SK-N-SH (cell line): ENCODE results near the gene AUTS2. TPM values are rescaled to one million over a fixed set of nuclear protein-coding genes. Genes with fewer than 3 reads are reported as not detected.

Source experiments
- CTCF ChIA-PET: fragments of 300-600, 350-600 bp; formaldehyde crosslinking; extraction: SDS; loops from one replicate; lab custom pipeline; 2021; lab: Yijun Ruan, JAX
- POLR2A ChIA-PET: fragments of 350-600 bp; sonication (Branson Sonifier 250); formaldehyde crosslinking; extraction: SDS; loops from one replicate; lab custom pipeline; 2020; ENCODE audit warnings: antibody characterized with exemption, inconsistent platforms; lab: Yijun Ruan, JAX
- DNase-seq: peaks from one replicate; pipeline ENCODE4 v3.0.0; 2012
- H2AFZ ChIP-seq: fragments of 200-600 bp; sonication (generic); 2 replicates; pipeline ENCODE4 v1.8.1; 2016; ENCODE audit warnings: antibody characterized with exemption, mild to moderate bottlenecking, low read depth
- H3F3A ChIP-seq: fragments of 200-600 bp; sonication (generic); replicated peaks from 2 replicates; pipeline ENCODE3; 2016; ENCODE audit warnings: antibody characterized with exemption, mild to moderate bottlenecking; ENCODE audit not compliant: insufficient read depth
- H3K27ac ChIP-seq, 2 experiments: fragments of 200-500 bp in 1 of 2; fragments of 200-600 bp in 1 of 2; sonication (Bioruptor generic) in 1 of 2; sonication (generic), shearing (Covaris generic) in 1 of 2; 2 replicates each; pipeline versions ENCODE4 v1.5.1 to v1.6.1; 2014 to 2016; ENCODE audit warnings: low read depth in 2 of 2, inconsistent platforms in 1 of 2, low read length in 1 of 2, mild to moderate bottlenecking in 1 of 2, mixed read lengths in 1 of 2
- H3K27me3 ChIP-seq: fragments of 200-600 bp; sonication (generic), shearing (Covaris generic); 2 replicates; pipeline ENCODE4 v1.6.1; 2016; ENCODE audit warnings: mixed run types; ENCODE audit not compliant: insufficient read depth
- H3K36me3 ChIP-seq, 2 experiments: fragments of 200-500 bp in 1 of 2; fragments of 200-600 bp in 1 of 2; sonication (Bioruptor generic) in 1 of 2; sonication (generic) in 1 of 2; replicated peaks in 1 of 2; 2 replicates each; pipeline versions ENCODE3 to v1.5.1; 2014 to 2016; ENCODE audit warnings: low read length in 1 of 2, mild to moderate bottlenecking in 1 of 2; ENCODE audit not compliant: insufficient read depth in 2 of 2, control insufficient read depth in 1 of 2
- H3K4me1 ChIP-seq, 2 experiments: fragments of 200-500 bp in 1 of 2; fragments of 200-600 bp in 1 of 2; sonication (Bioruptor generic) in 1 of 2; sonication (generic), shearing (Covaris generic) in 1 of 2; 2 replicates each; pipeline versions ENCODE4 v1.5.1 to v1.6.1; 2014 to 2016; ENCODE audit warnings: low read depth in 1 of 2, low read length in 1 of 2, mixed run types in 1 of 2; ENCODE audit not compliant: insufficient read depth in 2 of 2, control insufficient read depth in 1 of 2
- H3K4me2 ChIP-seq: fragments of 200-600 bp; sonication (generic), shearing (Covaris generic); 2 replicates; pipeline ENCODE4 v1.6.1; 2017; ENCODE audit warnings: mixed run types
- H3K4me3 ChIP-seq, 2 experiments: fragments of 200-500 bp in 1 of 2; fragments of 200-600 bp in 1 of 2; sonication (Bioruptor generic) in 1 of 2; sonication (generic), shearing (Covaris generic) in 1 of 2; 2 replicates each; pipeline versions ENCODE4 v1.5.1 to v1.8.1; 2014 to 2016; ENCODE audit warnings: low read depth in 2 of 2, inconsistent platforms in 1 of 2, low read length in 1 of 2, mild to moderate bottlenecking in 1 of 2, mixed read lengths in 1 of 2, moderate library complexity in 1 of 2
- H3K79me2 ChIP-seq: fragments of 200-600 bp; sonication (generic); 2 replicates; pipeline ENCODE4 v1.8.1; 2017; ENCODE audit warnings: mild to moderate bottlenecking; ENCODE audit not compliant: insufficient read depth
- H3K9ac ChIP-seq: fragments of 200-600 bp; sonication (generic); 2 replicates; pipeline ENCODE4 v1.6.1; 2017; ENCODE audit warnings: mixed run types
- H3K9me2 ChIP-seq: fragments of 200-600 bp; sonication (generic); 2 replicates; pipeline ENCODE4 v1.6.1; 2017; ENCODE audit warnings: mixed run types
- H3K9me3 ChIP-seq: fragments of 200-600 bp; sonication (generic); 2 replicates; pipeline ENCODE4 v1.6.1; 2017; ENCODE audit warnings: mixed run types, mild to moderate bottlenecking, moderate library complexity
- H4K20me1 ChIP-seq: fragments of 200-600 bp; sonication (generic); 2 replicates; pipeline ENCODE4 v1.6.1; 2017; ENCODE audit warnings: mild to moderate bottlenecking, mixed run types; ENCODE audit not compliant: insufficient read depth
- CHD2 ChIP-seq: fragments of 150-350 bp; IDR thresholded peaks from 2 replicates; pipeline ENCODE4 v1.6.1; 2018; ENCODE audit warnings: low read length; ENCODE audit not compliant: partially characterized antibody
- EP300 ChIP-seq, 2 experiments: IDR thresholded peaks; 2 replicates each; pipeline versions ENCODE4 v1.4.0 to v1.6.1; 2012; ENCODE audit warnings: borderline replicate concordance in 1 of 2, low read depth in 1 of 2, low read length in 1 of 2
- EZH2phosphoT487 ChIP-seq: fragments of 200-600 bp; sonication (generic); IDR thresholded peaks from 2 replicates; pipeline ENCODE4 v1.6.1; 2017; ENCODE audit warnings: low read depth, mixed run types, mild to moderate bottlenecking, antibody characterized with exemption, moderate library complexity, borderline replicate concordance
- FOSL2 ChIP-seq: IDR thresholded peaks from 2 replicates; pipeline ENCODE4 v1.4.0; 2012; ENCODE audit warnings: low read depth, mild to moderate bottlenecking, moderate library complexity, borderline replicate concordance
- FOXJ3 ChIP-seq: sonication (generic); formaldehyde crosslinking; IDR thresholded peaks from 2 replicates; pipeline ENCODE4 v1.5.1; 2020; ENCODE audit warnings: mild to moderate bottlenecking, missing genetic modification reagents
- FOXM1 ChIP-seq: IDR thresholded peaks from 2 replicates; pipeline ENCODE4 v1.4.0; 2012; ENCODE audit warnings: low read depth, mild to moderate bottlenecking
- GABPA ChIP-seq: IDR thresholded peaks from 2 replicates; pipeline ENCODE4 v1.4.0; 2012; ENCODE audit warnings: low read depth, mild to moderate bottlenecking
- GATA2 ChIP-seq: sonication (generic); formaldehyde crosslinking; IDR thresholded peaks from 2 replicates; pipeline ENCODE4 v1.5.0; 2020; ENCODE audit warnings: mild to moderate bottlenecking, missing genetic modification reagents
- MEF2A ChIP-seq: IDR thresholded peaks from 2 replicates; pipeline ENCODE4 v1.4.0; 2012; ENCODE audit warnings: low read depth, borderline replicate concordance
- MXI1 ChIP-seq: IDR thresholded peaks from 2 replicates; pipeline ENCODE4 v1.6.1; 2012; ENCODE audit warnings: mild to moderate bottlenecking, low read depth, low read length, improper control_type of control experiment
- NFIC ChIP-seq: IDR thresholded peaks from 2 replicates; pipeline ENCODE4 v1.4.0; 2012; ENCODE audit warnings: borderline replicate concordance
- NRF1 ChIP-seq: IDR thresholded peaks from 2 replicates; pipeline ENCODE4 v1.6.1; 2012; ENCODE audit warnings: low read depth, mild to moderate bottlenecking, low read length
- POLR2AphosphoS5 ChIP-seq: IDR thresholded peaks from 2 replicates; pipeline ENCODE4 v1.6.1; 2012; ENCODE audit warnings: low read depth, low read length
- RAD21 ChIP-seq: IDR thresholded peaks from 2 replicates; pipeline ENCODE4 v1.6.1; 2012; ENCODE audit warnings: mild to moderate bottlenecking, low read length
- RCOR1 ChIP-seq: fragments of 150-350 bp; IDR thresholded peaks from 2 replicates; pipeline ENCODE4 v1.6.1; 2017; ENCODE audit warnings: antibody characterized with exemption, low read length
- RFX5 ChIP-seq: IDR thresholded peaks from 2 replicates; pipeline ENCODE4 v1.6.1; 2012; ENCODE audit warnings: mild to moderate bottlenecking, improper control_type of control experiment, low read length
- SIN3A ChIP-seq: IDR thresholded peaks from 2 replicates; pipeline ENCODE4 v1.6.1; 2012; ENCODE audit warnings: low read depth, mild to moderate bottlenecking, low read length, moderate library complexity, borderline replicate concordance
- SMC3 ChIP-seq: IDR thresholded peaks from 2 replicates; pipeline ENCODE4 v1.6.1; 2012; ENCODE audit warnings: low read depth, low read length, improper control_type of control experiment
- TAF1 ChIP-seq: IDR thresholded peaks from 2 replicates; pipeline ENCODE4 v1.6.1; 2012; ENCODE audit warnings: low read depth, mild to moderate bottlenecking, low read length, moderate library complexity, borderline replicate concordance
- TCF12 ChIP-seq: IDR thresholded peaks from 2 replicates; pipeline ENCODE4 v1.4.0; 2012
- TEAD4 ChIP-seq: IDR thresholded peaks from 2 replicates; pipeline ENCODE4 v1.4.0; 2012; ENCODE audit warnings: mild to moderate bottlenecking, borderline replicate concordance; ENCODE audit not compliant: insufficient read depth
- YY1 ChIP-seq: IDR thresholded peaks from 2 replicates; pipeline ENCODE4 v1.4.0; 2012; ENCODE audit warnings: low read depth, mild to moderate bottlenecking
- WGBS: methylation state at CpG from one replicate; pipeline ENCODE4 v1.1.6; 2017; ENCODE audit warnings: low lambda C conversion rate; 5-methylcytosine and 5-hydroxymethylcytosine counted together
- polyA plus RNA-seq, 3 experiments: library from polyadenylated mRNA; depleted of rRNA; stranded (reverse); fragments of >200 nt; gene quantifications; 2 replicates each; pipeline ENCODE4 v1.2.3, GENCODE V29; 2012
- TF ChIP-seq, protein P1 (sequence below): IDR thresholded peaks from 2 replicates; pipeline ENCODE4; 2012
- TF ChIP-seq, protein P2 (sequence below): fragments of 200-600 bp; sonication (generic); IDR thresholded peaks from 2 replicates; pipeline ENCODE4 v1.6.1; 2017; ENCODE audit warnings: antibody characterized with exemption, mild to moderate bottlenecking, moderate library complexity
- TF ChIP-seq, protein P3 (sequence below): IDR thresholded peaks from 2 replicates; pipeline ENCODE4 v1.4.0; 2012; ENCODE audit warnings: low read depth, borderline replicate concordance

Gene AUTS2
- polyA plus RNA-seq, 1 of the 3 experiments (the other 2 are of a cell fraction), result 15.6 TPM

DNA sequence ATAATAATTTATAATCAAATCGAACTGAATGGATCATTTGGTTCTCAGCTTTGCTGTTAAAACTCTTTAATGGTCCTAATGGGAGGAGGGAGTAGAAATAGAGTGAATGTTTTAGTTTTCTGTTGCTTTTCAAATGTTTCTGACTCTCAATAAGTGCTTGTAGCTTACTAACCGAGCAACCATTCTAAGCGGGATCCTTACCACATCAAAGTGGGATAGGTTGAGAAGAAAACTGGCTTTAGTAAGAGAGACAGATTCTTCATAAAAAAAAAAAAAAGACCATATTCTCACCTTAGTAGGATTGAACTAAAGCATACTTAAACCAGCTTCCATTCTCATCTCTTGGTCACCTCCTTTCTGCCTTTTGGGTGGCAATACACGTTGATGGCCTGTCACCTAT, 584.2 kb downstream of the AUTS2 start:
- TF ChIP-seq RFX5 (no peak), SMC3 (no peak), TCF12 (no peak), RAD21 (no peak), GABPA (no peak), NFIC (no peak), CHD2 (no peak), MXI1 (no peak), FOSL2 (no peak), NRF1 (no peak), FOXM1 (no peak), EP300 (IDR thresholded peaks at IDR 0.05; ENCODE audit: borderline replicate concordance in 1 of 2, low read depth in 1 of 2, low read length in 1 of 2) (no peak)
- TF ChIP-seq, protein P1, sequence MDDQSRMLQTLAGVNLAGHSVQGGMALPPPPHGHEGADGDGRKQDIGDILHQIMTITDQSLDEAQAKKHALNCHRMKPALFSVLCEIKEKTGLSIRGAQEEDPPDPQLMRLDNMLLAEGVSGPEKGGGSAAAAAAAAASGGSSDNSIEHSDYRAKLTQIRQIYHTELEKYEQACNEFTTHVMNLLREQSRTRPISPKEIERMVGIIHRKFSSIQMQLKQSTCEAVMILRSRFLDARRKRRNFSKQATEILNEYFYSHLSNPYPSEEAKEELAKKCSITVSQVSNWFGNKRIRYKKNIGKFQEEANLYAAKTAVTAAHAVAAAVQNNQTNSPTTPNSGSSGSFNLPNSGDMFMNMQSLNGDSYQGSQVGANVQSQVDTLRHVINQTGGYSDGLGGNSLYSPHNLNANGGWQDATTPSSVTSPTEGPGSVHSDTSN, result no peak
- H3K9me3 ChIP-seq, result no peaks in the 10 kb centered on the region
- no peak overlapping the region for H3K4me3 ChIP-seq
- no peak overlapping the region for H3K4me2 ChIP-seq
- H4K20me1 ChIP-seq, result no peaks in the 10 kb centered on the region
- H3K4me1 ChIP-seq, result peaks cover 2 to 16% of the 10 kb centered on the region in 2 experiments; a peak in 2 of 4 replicates
- no peak overlapping the region for H3K27ac ChIP-seq
- H3K9ac ChIP-seq, result no peak overlapping the region
- H3K27me3 ChIP-seq, result no peaks in the 10 kb centered on the region
- ChIA-PET POLR2A (no interaction called here), CTCF (interaction anchor here (1.0 to 2.7 kb wide), 4 partner anchors 9 to 516 kb away, joined by 3 to 12 read pairs (median 8); no protein-coding TSS in a partner anchor)
- H3K79me2 ChIP-seq, result no peaks in the 10 kb centered on the region
- no peaks in the 10 kb centered on the region for H3K36me3 ChIP-seq
- peaks cover 10% of the 10 kb centered on the region for H3F3A ChIP-seq
- 75% methylated on average over 4 of the region's 4 CpGs for WGBS
- no peak for DNase-seq
- H3K9me2 ChIP-seq, result no peaks in the 10 kb centered on the region
- no peak overlapping the region for H2AFZ ChIP-seq

DNA sequence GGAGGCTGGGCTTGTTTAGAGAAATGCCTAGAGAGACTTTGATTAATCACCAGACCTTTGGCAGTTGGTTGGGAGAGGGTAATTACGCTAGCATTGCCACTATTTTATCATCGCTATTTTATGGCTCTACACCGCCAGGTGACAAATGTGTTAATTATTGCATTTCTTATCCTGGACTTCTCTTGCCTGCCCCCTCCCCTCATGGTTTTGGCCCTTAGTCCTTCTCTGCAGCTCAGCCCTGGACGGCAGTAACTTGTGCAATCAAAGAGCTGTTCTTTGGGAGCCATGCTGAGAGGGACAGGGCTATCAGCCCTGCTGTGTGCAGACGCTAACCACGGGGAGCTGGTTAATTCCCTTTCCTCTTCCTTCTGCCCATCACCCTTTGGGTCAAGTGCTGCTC, 585.0 kb downstream of the AUTS2 start:
- Histone ChIP-seq H2AFZ (no peak overlapping the region), H3K9me2 (no peaks in the 10 kb centered on the region), H3K4me2 (no peak overlapping the region), H3F3A (peaks cover 2% of the 10 kb centered on the region), H3K9ac (no peak overlapping the region), H3K4me1 (peaks cover 2 to 10% of the 10 kb centered on the region in 2 experiments; a peak in 2 of 4 replicates), H3K9me3 (no peaks in the 10 kb centered on the region), H3K4me3 (no peak overlapping the region), H3K27ac (no peak overlapping the region)
- ChIA-PET POLR2A (no interaction called here), CTCF (interaction anchor here (1.0 to 2.7 kb wide), 5 partner anchors 10 to 515 kb away, joined by 3 to 17 read pairs (median 8); no protein-coding TSS in a partner anchor)
- no peak for DNase-seq
- TF ChIP-seq FOXJ3 (CRISPR knock-in tag) (no peak), GATA2 (no peak), CHD2 (no peak), YY1 (no peak), TEAD4 (no peak), TAF1 (no peak), MXI1 (no peak), SIN3A (no peak), RCOR1 (no peak), MEF2A (no peak), NFIC (no peak), FOSL2 (no peak), EZH2phosphoT487 (no peak), POLR2AphosphoS5 (no peak), SMC3 (no peak)
- TF ChIP-seq, protein P2, sequence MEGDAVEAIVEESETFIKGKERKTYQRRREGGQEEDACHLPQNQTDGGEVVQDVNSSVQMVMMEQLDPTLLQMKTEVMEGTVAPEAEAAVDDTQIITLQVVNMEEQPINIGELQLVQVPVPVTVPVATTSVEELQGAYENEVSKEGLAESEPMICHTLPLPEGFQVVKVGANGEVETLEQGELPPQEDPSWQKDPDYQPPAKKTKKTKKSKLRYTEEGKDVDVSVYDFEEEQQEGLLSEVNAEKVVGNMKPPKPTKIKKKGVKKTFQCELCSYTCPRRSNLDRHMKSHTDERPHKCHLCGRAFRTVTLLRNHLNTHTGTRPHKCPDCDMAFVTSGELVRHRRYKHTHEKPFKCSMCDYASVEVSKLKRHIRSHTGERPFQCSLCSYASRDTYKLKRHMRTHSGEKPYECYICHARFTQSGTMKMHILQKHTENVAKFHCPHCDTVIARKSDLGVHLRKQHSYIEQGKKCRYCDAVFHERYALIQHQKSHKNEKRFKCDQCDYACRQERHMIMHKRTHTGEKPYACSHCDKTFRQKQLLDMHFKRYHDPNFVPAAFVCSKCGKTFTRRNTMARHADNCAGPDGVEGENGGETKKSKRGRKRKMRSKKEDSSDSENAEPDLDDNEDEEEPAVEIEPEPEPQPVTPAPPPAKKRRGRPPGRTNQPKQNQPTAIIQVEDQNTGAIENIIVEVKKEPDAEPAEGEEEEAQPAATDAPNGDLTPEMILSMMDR, result no peak
- TF ChIP-seq, protein P3, sequence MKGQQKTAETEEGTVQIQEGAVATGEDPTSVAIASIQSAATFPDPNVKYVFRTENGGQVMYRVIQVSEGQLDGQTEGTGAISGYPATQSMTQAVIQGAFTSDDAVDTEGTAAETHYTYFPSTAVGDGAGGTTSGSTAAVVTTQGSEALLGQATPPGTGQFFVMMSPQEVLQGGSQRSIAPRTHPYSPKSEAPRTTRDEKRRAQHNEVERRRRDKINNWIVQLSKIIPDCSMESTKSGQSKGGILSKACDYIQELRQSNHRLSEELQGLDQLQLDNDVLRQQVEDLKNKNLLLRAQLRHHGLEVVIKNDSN, result no peak
- TF ChIP-seq, all 33 proteins: peak for 0
- 94% methylated on average over 6 of the region's 6 CpGs for WGBS
- Histone ChIP-seq H3K36me3 (no peaks in the 10 kb centered on the region), H4K20me1 (no peaks in the 10 kb centered on the region), H3K27me3 (no peaks in the 10 kb centered on the region), H3K79me2 (no peaks in the 10 kb centered on the region)
